ENCODE results near the gene FYN.

DNA sequence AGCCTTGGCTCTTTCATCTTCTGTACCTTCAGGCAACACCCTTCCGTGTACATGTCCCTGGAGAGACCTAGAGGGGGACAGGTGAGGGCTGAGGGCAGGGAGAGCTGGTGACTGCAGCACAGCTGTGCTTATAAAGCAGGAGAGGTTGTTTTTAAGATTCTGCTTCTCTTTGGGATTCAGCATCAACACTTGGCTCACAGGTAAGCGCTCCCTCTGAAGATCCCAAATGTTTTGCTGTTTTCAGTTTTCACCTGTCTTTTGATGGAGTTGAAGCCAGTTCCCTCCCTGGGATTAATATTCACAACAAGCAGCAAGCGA lies 248.2 kb downstream of the FYN start:
- TF ChIP-seq, protein P1, sequence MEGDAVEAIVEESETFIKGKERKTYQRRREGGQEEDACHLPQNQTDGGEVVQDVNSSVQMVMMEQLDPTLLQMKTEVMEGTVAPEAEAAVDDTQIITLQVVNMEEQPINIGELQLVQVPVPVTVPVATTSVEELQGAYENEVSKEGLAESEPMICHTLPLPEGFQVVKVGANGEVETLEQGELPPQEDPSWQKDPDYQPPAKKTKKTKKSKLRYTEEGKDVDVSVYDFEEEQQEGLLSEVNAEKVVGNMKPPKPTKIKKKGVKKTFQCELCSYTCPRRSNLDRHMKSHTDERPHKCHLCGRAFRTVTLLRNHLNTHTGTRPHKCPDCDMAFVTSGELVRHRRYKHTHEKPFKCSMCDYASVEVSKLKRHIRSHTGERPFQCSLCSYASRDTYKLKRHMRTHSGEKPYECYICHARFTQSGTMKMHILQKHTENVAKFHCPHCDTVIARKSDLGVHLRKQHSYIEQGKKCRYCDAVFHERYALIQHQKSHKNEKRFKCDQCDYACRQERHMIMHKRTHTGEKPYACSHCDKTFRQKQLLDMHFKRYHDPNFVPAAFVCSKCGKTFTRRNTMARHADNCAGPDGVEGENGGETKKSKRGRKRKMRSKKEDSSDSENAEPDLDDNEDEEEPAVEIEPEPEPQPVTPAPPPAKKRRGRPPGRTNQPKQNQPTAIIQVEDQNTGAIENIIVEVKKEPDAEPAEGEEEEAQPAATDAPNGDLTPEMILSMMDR (IDR thresholded peaks at IDR 0.05): no peak
- no peak for TF ChIP-seq POLR2AphosphoS5 (IDR thresholded peaks at IDR 0.05)
- no peak for TF ChIP-seq POLR2A (IDR thresholded peaks at IDR 0.05)
